ENCODE measurements around the gene RANBP17.

Gene RANBP17

GRCh38 chr5:170986598-170986997, 124.8 kb downstream of the RANBP17 start:
- no peak overlapping the region for H3K4me3 ChIP-seq (ENCODE audit: low read length)
- TF ChIP-seq CTCF (conservative IDR thresholded peaks at IDR 0.05; ENCODE audit: low read depth, low read length) = no peak
- DNase-seq (ENCODE audit: low read depth) = no peak

GRCh38 chr5:170993476-170993875, 131.7 kb downstream of the RANBP17 start:
- TF ChIP-seq CTCF (conservative IDR thresholded peaks at IDR 0.05; ENCODE audit: low read depth, low read length) = no peak
- H3K4me3 ChIP-seq (ENCODE audit: low read length) = no peak overlapping the region
- DNase-seq (ENCODE audit: low read depth) = no peak

- TF ChIP-seq CTCF (conservative IDR thresholded peaks at IDR 0.05; ENCODE audit: low read depth, low read length) = no peak
- no peak overlapping the region for H3K4me3 ChIP-seq (ENCODE audit: low read length)
- DNase-seq (ENCODE audit: low read depth) = no peak
Observed at GRCh38 chr5:171010086-171010485, 148.3 kb downstream of the RANBP17 start.

GRCh38 chr5:171010816-171011215, 149.0 kb downstream of the RANBP17 start:
- DNase-seq (ENCODE audit: low read depth) = no peak
- no peak for TF ChIP-seq CTCF (conservative IDR thresholded peaks at IDR 0.05; ENCODE audit: low read depth, low read length)
- no peak overlapping the region for H3K4me3 ChIP-seq (ENCODE audit: low read length)

- no peak for TF ChIP-seq CTCF (conservative IDR thresholded peaks at IDR 0.05; ENCODE audit: low read depth, low read length)
- H3K4me3 ChIP-seq (ENCODE audit: low read length) = no peak overlapping the region
- DNase-seq (ENCODE audit: low read depth) = no peak
Observed at GRCh38 chr5:171023508-171023907, 161.7 kb downstream of the RANBP17 start.

GRCh38 chr5:171024084-171024483, 162.3 kb downstream of the RANBP17 start:
- no peak for DNase-seq (ENCODE audit: low read depth)
- TF ChIP-seq CTCF (conservative IDR thresholded peaks at IDR 0.05; ENCODE audit: low read depth, low read length) = no peak
- no peak overlapping the region for H3K4me3 ChIP-seq (ENCODE audit: low read length)

- no peak for TF ChIP-seq CTCF (conservative IDR thresholded peaks at IDR 0.05; ENCODE audit: low read depth, low read length)
- H3K4me3 ChIP-seq (ENCODE audit: low read length) = no peak overlapping the region
- no peak for DNase-seq (ENCODE audit: low read depth)
Observed at GRCh38 chr5:171029401-171029800, 167.6 kb downstream of the RANBP17 start.
